Measurements from ENCODE around the gene WBP2.

GRCh38 chr17:75864448-75864871 is 9.3 kb upstream of the WBP2 start:
- no peak for TF ChIP-seq CTCF (conservative IDR thresholded peaks at IDR 0.05; ENCODE audit: low read depth, low read length)
- TF ChIP-seq EZH2phosphoT487 (IDR thresholded peaks at IDR 0.05; ENCODE audit: borderline replicate concordance, low read length), result no peak
